Measurements from ENCODE around the gene GPR89B.

GRCh38 chr1:147892216-147892615 lies 36.0 kb upstream of the GPR89B start:
- TF ChIP-seq CTCF (IDR thresholded peaks at IDR 0.05; ENCODE audit: extremely low read depth in 1 of 2, insufficient read depth in 1 of 2, low read depth in 1 of 2, low read length in 2 of 2) (no peak), FOS (IDR thresholded peaks at IDR 0.05; ENCODE audit: borderline replicate concordance, insufficient read depth, low read length) (no peak), POLR2A (IDR thresholded peaks at IDR 0.05; ENCODE audit: low read depth, low read length) (no peak), EZH2 (IDR thresholded peaks at IDR 0.05; ENCODE audit: borderline replicate concordance, low read depth, low read length, severe bottlenecking) (no peak)

Data from endothelial cell of umbilical vein (primary cell).